WTC11 (cell line): ENCODE results near the gene MED26. TPM values are rescaled to one million over a fixed set of nuclear protein-coding genes. Genes with fewer than 3 reads are reported as not detected.
"Not testable (repeated sequence)": the region's sequence is repeated elsewhere in the genome, so short reads cannot be mapped to it uniquely, and the experiment has no call there.

Experiments
- ATAC-seq: fragments of 200-7000 bp; cut with Tn5 transposase; 2 replicates; pipeline ENCODE4 v1.10.0; 2021; ENCODE audit warnings: mild to moderate bottlenecking, moderate library complexity
- CTCF ChIA-PET: fragments of 300-600 bp; sonication (Branson Sonifier 250); formaldehyde crosslinking; loops from one replicate; lab custom pipeline; 2021; ENCODE audit warnings: antibody characterized with exemption; lab: Charles Lee
- POLR2A ChIA-PET: fragments of 350-600 bp; sonication (Branson Sonifier 250); formaldehyde crosslinking; loops from one replicate; lab custom pipeline; 2021; ENCODE audit warnings: antibody characterized with exemption; lab: Charles Lee
- DNase-seq: peaks from one replicate; pipeline ENCODE4 v3.0.0; 2021; ENCODE audit warnings: low spot score
- H3K27ac Mint-ChIP-seq: 2 replicates; pipeline ENCODE4 v1.8.0; 2021; ENCODE audit warnings: mixed read lengths
- H3K27me3 Mint-ChIP-seq: 2 replicates; pipeline ENCODE4 v1.8.0; 2021; ENCODE audit warnings: low read depth, mild to moderate bottlenecking, moderate library complexity, mixed read lengths
- H3K36me3 Mint-ChIP-seq: 2 replicates; pipeline ENCODE4 v1.8.0; 2021; ENCODE audit warnings: mixed read lengths
- H3K4me1 Mint-ChIP-seq: 2 replicates; pipeline ENCODE4 v1.8.0; 2022; ENCODE audit warnings: mixed read lengths
- H3K4me3 Mint-ChIP-seq: 2 replicates; pipeline ENCODE4 v1.8.0; 2021; ENCODE audit warnings: mild to moderate bottlenecking, moderate library complexity, mixed read lengths
- H3K9me3 Mint-ChIP-seq: 2 replicates; pipeline ENCODE4 v1.8.0; 2021; ENCODE audit warnings: mixed read lengths
- ESRRA ChIP-seq: sonication (generic); formaldehyde crosslinking; IDR thresholded peaks from 2 replicates; pipeline ENCODE4 v1.8.1; 2022; ENCODE audit warnings: mild to moderate bottlenecking, missing genetic modification reagents, borderline replicate concordance
- JAZF1 ChIP-seq: fragments of 250-450 bp; sonication (Bioruptor Pico); IDR thresholded peaks from 2 replicates; pipeline ENCODE4 v1.9.0; 2021; ENCODE audit warnings: moderate library complexity, mild to moderate bottlenecking, inconsistent platforms
- PREB ChIP-seq: sonication (generic); formaldehyde crosslinking; IDR thresholded peaks from 2 replicates; pipeline ENCODE4 v1.8.1; 2022; ENCODE audit warnings: mild to moderate bottlenecking, missing genetic modification reagents, moderate library complexity, borderline replicate concordance
- SMAD3 ChIP-seq: sonication (generic); formaldehyde crosslinking; IDR thresholded peaks from 2 replicates; pipeline ENCODE4 v1.8.0; 2022; ENCODE audit warnings: missing genetic modification reagents, mild to moderate bottlenecking, borderline replicate concordance
- SMAD4 ChIP-seq: sonication (generic); formaldehyde crosslinking; IDR thresholded peaks from 2 replicates; pipeline ENCODE4 v1.8.0; 2022; ENCODE audit warnings: mild to moderate bottlenecking, missing genetic modification reagents
- SOX15 ChIP-seq: fragments of 250-450 bp; sonication (Bioruptor Pico); IDR thresholded peaks from 2 replicates; pipeline ENCODE4 v1.9.0; 2021; ENCODE audit warnings: mild to moderate bottlenecking
- TEAD1 ChIP-seq: sonication (generic); formaldehyde crosslinking; IDR thresholded peaks from 2 replicates; pipeline ENCODE4 v1.8.0; 2022; ENCODE audit warnings: mild to moderate bottlenecking, missing genetic modification reagents
- ZNF121 ChIP-seq: sonication (generic); formaldehyde crosslinking; IDR thresholded peaks from 2 replicates; pipeline ENCODE4 v1.8.0; 2023; ENCODE audit warnings: missing genetic modification reagents
- ZNF232 ChIP-seq: sonication (generic); formaldehyde crosslinking; IDR thresholded peaks from 2 replicates; pipeline ENCODE4 v1.8.0; 2022; ENCODE audit warnings: mild to moderate bottlenecking, missing genetic modification reagents
- ZNF281 ChIP-seq: sonication (generic); formaldehyde crosslinking; IDR thresholded peaks from 2 replicates; pipeline ENCODE4 v1.8.0; 2023; ENCODE audit warnings: mild to moderate bottlenecking, missing genetic modification reagents
- ZNF317 ChIP-seq: sonication (generic); formaldehyde crosslinking; IDR thresholded peaks from 2 replicates; pipeline ENCODE4 v1.8.1; 2023; ENCODE audit warnings: low read depth, mild to moderate bottlenecking, moderate library complexity, missing genetic modification reagents, borderline replicate concordance
- ZNF671 ChIP-seq: fragments of 250-450 bp; sonication (Bioruptor Pico); IDR thresholded peaks from 2 replicates; pipeline ENCODE4 v1.8.0; 2021; ENCODE audit warnings: mild to moderate bottlenecking
- total RNA-seq: library from RNA; stranded (reverse); gene quantifications from 3 replicates; pipeline ENCODE4 v1.2.3, GENCODE V29; 2021
- TF ChIP-seq, protein P1 (sequence below): fragments of 250-450 bp; sonication (Bioruptor Pico); IDR thresholded peaks from 2 replicates; pipeline ENCODE4 v2.1.2; 2022; ENCODE audit warnings: mild to moderate bottlenecking, moderate library complexity
- TF ChIP-seq, protein P2 (sequence below): fragments of 250-450 bp; sonication (Bioruptor Pico); IDR thresholded peaks from 2 replicates; pipeline ENCODE4 v1.9.0; 2021; ENCODE audit warnings: moderate library complexity, mild to moderate bottlenecking, inconsistent platforms, borderline replicate concordance
- TF ChIP-seq, protein P3 (sequence below): fragments of 200-600 bp; IDR thresholded peaks from 2 replicates; pipeline ENCODE4 v1.8.0; 2022; ENCODE audit warnings: antibody characterized with exemption

The MED26 gene
- total RNA-seq, 1 experiment from 2014 or later: 14.2 TPM

- H3K36me3 Mint-ChIP-seq: peaks cover 74% of the 10 kb centered on the region
- peaks cover 4% of the 10 kb centered on the region; the same call in 1 of the 2 replicates for H3K9me3 Mint-ChIP-seq
- H3K27ac Mint-ChIP-seq: no peak overlapping the region
- POLR2A ChIA-PET: no interaction called here
- no peaks in the 10 kb centered on the region for H3K27me3 Mint-ChIP-seq
- no peak overlapping the region for H3K4me3 Mint-ChIP-seq
- ATAC-seq (no peak), DNase-seq (no peak)
- CTCF ChIA-PET: no interaction called here
- H3K4me1 Mint-ChIP-seq: no peaks in the 10 kb centered on the region
- TF ChIP-seq ESRRA: no peak
- TF ChIP-seq ZNF317 (CRISPR knock-in tag): no peak
- TF ChIP-seq ZNF671 (CRISPR knock-in tag): no peak
- no peak for TF ChIP-seq SMAD3 (CRISPR knock-in tag)
- no peak for TF ChIP-seq SMAD4 (CRISPR knock-in tag)
- TF ChIP-seq, protein P1, sequence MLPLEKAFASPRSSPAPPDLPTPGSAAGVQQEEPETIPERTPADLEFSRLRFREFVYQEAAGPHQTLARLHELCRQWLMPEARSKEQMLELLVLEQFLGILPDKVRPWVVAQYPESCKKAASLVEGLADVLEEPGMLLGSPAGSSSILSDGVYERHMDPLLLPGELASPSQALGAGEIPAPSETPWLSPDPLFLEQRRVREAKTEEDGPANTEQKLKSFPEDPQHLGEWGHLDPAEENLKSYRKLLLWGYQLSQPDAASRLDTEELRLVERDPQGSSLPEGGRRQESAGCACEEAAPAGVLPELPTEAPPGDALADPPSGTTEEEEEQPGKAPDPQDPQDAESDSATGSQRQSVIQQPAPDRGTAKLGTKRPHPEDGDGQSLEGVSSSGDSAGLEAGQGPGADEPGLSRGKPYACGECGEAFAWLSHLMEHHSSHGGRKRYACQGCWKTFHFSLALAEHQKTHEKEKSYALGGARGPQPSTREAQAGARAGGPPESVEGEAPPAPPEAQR: no peak
- TF ChIP-seq ZNF121 (CRISPR knock-in tag): no peak
- TF ChIP-seq, protein P2, sequence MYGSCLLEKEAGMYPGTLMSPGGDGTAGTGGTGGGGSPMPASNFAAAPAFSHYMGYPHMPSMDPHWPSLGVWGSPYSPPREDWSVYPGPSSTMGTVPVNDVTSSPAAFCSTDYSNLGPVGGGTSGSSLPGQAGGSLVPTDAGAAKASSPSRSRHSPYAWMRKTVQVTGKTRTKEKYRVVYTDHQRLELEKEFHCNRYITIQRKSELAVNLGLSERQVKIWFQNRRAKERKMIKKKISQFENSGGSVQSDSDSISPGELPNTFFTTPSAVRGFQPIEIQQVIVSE (CRISPR knock-in tag): no peak
- no peak for TF ChIP-seq ZNF281
- TF ChIP-seq JAZF1 (CRISPR knock-in tag): no peak
- no peak for TF ChIP-seq PREB (CRISPR knock-in tag)
- TF ChIP-seq ZNF232 (CRISPR knock-in tag): no peak
- TF ChIP-seq, protein P3, sequence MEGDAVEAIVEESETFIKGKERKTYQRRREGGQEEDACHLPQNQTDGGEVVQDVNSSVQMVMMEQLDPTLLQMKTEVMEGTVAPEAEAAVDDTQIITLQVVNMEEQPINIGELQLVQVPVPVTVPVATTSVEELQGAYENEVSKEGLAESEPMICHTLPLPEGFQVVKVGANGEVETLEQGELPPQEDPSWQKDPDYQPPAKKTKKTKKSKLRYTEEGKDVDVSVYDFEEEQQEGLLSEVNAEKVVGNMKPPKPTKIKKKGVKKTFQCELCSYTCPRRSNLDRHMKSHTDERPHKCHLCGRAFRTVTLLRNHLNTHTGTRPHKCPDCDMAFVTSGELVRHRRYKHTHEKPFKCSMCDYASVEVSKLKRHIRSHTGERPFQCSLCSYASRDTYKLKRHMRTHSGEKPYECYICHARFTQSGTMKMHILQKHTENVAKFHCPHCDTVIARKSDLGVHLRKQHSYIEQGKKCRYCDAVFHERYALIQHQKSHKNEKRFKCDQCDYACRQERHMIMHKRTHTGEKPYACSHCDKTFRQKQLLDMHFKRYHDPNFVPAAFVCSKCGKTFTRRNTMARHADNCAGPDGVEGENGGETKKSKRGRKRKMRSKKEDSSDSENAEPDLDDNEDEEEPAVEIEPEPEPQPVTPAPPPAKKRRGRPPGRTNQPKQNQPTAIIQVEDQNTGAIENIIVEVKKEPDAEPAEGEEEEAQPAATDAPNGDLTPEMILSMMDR: no peak
- no peak for TF ChIP-seq SOX15
These were observed 24.9 kb upstream of the MED26 start for GRCh38 chr19:16652854-16653253.

- ATAC-seq, POLR2A ChIA-PET, H3K9me3 Mint-ChIP-seq, CTCF ChIA-PET, H3K4me3 Mint-ChIP-seq, H3K27me3 Mint-ChIP-seq, H3K4me1 Mint-ChIP-seq, H3K27ac Mint-ChIP-seq, DNase-seq: not testable (repeated sequence)
- peaks cover 75% of the 10 kb centered on the region for H3K36me3 Mint-ChIP-seq
These were observed 23.6 kb upstream of the MED26 start for GRCh38 chr19:16651421-16652188.

DNA sequence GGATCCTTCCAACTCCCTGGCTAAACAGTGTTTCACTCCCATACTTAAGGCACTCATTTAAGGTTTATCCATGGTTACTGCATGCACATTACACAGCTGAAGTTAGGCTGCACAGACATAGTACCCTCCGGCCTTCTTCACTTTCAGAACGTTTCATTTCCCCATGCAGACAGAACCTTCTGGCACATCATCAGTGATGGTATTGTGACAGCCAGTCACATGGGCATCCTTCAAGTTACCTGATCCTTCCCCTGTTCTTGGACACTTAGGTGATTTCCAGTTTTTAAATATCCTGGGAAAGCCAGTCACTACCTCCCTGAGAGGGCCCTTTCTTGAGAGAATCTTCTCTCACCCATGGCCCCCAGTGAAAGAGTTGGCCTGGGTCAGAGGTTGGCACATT lies 22.8 kb upstream of the MED26 start:
- H3K36me3 Mint-ChIP-seq: peaks cover 76% of the 10 kb centered on the region

More for the DNA sequence above, 22.8 kb upstream of the MED26 start:
- H3K4me1 Mint-ChIP-seq: no peaks in the 10 kb centered on the region
- ChIA-PET POLR2A (no interaction called here), CTCF (no interaction called here)
- peaks cover 4% of the 10 kb centered on the region; the same call in 1 of the 2 replicates for H3K9me3 Mint-ChIP-seq
- H3K27ac Mint-ChIP-seq: no peak overlapping the region; the same call in 1 of the 2 replicates
- no peaks in the 10 kb centered on the region for H3K27me3 Mint-ChIP-seq
- no peak for DNase-seq
- no peak overlapping the region for H3K4me3 Mint-ChIP-seq
- TF ChIP-seq JAZF1 (CRISPR knock-in tag) (no peak), SMAD4 (CRISPR knock-in tag) (no peak), TEAD1 (CRISPR knock-in tag) (no peak)
- no peak for ATAC-seq
